ENCODE data around the gene MOGAT1.

MOGAT1 gene, protein sequence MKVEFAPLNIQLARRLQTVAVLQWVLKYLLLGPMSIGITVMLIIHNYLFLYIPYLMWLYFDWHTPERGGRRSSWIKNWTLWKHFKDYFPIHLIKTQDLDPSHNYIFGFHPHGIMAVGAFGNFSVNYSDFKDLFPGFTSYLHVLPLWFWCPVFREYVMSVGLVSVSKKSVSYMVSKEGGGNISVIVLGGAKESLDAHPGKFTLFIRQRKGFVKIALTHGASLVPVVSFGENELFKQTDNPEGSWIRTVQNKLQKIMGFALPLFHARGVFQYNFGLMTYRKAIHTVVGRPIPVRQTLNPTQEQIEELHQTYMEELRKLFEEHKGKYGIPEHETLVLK

GRCh38 chr2:222671259-222672067, at the start of gene MOGAT1:
MOGAT1 (plus strand) TSS chr2:222671658; CDS start chr2:222671786, 128 bp downstream.
- ChIA-PET POLR2A (no interaction called here), CTCF (no interaction called here)
- H3K36me3 ChIP-seq (ENCODE audit: control insufficient read depth in 2 of 2, insufficient read depth in 1 of 2, low read length in 2 of 2) = no peaks in the 10 kb centered on the region
- H3K27ac ChIP-seq (ENCODE audit: extremely low read depth, low read depth, low read length) = no peak within 1 kb of the TSS
- H3K9me3 ChIP-seq (ENCODE audit: control insufficient read depth, insufficient read depth, low read depth, low read length) = no peaks in the 10 kb centered on the region
- H3K4me3 ChIP-seq (ENCODE audit: low read depth, low read length) = no peak within 1 kb of the TSS
- TF ChIP-seq YY1 (tag by site-specific recombination; IDR thresholded peaks at IDR 0.05) (no peak), ZNF747 (tag by site-specific recombination; IDR thresholded peaks at IDR 0.05) (no peak), ZNF350 (tag by site-specific recombination; IDR thresholded peaks at IDR 0.05) (no peak), ZNF132 (tag by site-specific recombination; IDR thresholded peaks at IDR 0.05; ENCODE audit: borderline replicate concordance) (no peak), ZNF596 (tag by site-specific recombination; IDR thresholded peaks at IDR 0.05) (no peak), ZNF548 (tag by site-specific recombination; IDR thresholded peaks at IDR 0.05) (no peak), FEZF1 (tag by site-specific recombination; IDR thresholded peaks at IDR 0.05) (no peak), ZBTB49 (tag by site-specific recombination; IDR thresholded peaks at IDR 0.05; ENCODE audit: low read depth) (no peak)
- TF ChIP-seq, protein P1, sequence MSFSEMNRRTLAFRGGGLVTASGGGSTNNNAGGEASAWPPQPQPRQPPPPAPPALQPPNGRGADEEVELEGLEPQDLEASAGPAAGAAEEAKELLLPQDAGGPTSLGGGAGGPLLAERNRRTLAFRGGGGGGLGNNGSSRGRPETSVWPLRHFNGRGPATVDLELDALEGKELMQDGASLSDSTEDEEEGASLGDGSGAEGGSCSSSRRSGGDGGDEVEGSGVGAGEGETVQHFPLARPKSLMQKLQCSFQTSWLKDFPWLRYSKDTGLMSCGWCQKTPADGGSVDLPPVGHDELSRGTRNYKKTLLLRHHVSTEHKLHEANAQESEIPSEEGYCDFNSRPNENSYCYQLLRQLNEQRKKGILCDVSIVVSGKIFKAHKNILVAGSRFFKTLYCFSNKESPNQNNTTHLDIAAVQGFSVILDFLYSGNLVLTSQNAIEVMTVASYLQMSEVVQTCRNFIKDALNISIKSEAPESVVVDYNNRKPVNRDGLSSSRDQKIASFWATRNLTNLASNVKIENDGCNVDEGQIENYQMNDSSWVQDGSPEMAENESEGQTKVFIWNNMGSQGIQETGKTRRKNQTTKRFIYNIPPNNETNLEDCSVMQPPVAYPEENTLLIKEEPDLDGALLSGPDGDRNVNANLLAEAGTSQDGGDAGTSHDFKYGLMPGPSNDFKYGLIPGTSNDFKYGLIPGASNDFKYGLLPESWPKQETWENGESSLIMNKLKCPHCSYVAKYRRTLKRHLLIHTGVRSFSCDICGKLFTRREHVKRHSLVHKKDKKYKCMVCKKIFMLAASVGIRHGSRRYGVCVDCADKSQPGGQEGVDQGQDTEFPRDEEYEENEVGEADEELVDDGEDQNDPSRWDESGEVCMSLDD (tag by site-specific recombination; IDR thresholded peaks at IDR 0.05) = no peak
- TF ChIP-seq, protein P2, sequence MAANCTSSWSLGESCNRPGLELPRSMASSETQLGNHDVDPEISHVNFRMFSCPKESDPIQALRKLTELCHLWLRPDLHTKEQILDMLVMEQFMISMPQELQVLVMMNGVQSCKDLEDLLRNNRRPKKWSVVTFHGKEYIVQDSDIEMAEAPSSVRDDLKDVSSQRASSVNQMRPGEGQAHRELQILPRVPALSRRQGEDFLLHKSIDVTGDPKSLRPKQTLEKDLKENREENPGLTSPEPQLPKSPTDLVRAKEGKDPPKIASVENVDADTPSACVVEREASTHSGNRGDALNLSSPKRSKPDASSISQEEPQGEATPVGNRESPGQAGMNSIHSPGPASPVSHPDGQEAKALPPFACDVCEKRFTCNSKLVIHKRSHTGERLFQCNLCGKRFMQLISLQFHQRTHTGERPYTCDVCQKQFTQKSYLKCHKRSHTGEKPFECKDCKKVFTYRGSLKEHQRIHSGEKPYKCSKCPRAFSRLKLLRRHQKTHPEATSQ (tag by site-specific recombination; IDR thresholded peaks at IDR 0.05) = no peak
- TF ChIP-seq, protein P3, sequence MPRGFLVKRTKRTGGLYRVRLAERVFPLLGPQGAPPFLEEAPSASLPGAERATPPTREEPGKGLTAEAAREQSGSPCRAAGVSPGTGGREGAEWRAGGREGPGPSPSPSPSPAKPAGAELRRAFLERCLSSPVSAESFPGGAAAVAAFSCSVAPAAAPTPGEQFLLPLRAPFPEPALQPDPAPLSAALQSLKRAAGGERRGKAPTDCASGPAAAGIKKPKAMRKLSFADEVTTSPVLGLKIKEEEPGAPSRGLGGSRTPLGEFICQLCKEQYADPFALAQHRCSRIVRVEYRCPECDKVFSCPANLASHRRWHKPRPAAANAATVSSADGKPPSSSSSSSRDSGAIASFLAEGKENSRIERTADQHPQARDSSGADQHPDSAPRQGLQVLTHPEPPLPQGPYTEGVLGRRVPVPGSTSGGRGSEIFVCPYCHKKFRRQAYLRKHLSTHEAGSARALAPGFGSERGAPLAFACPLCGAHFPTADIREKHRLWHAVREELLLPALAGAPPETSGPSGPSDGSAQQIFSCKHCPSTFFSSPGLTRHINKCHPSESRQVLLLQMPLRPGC (tag by site-specific recombination; IDR thresholded peaks at IDR 0.05) = no peak
- no peaks in the 10 kb centered on the region for H3K4me1 ChIP-seq (ENCODE audit: control insufficient read depth, insufficient read depth, low read length)

GRCh38 chr2:222621893-222622292, 49.6 kb upstream of the MOGAT1 start:
- TF ChIP-seq, protein P4, sequence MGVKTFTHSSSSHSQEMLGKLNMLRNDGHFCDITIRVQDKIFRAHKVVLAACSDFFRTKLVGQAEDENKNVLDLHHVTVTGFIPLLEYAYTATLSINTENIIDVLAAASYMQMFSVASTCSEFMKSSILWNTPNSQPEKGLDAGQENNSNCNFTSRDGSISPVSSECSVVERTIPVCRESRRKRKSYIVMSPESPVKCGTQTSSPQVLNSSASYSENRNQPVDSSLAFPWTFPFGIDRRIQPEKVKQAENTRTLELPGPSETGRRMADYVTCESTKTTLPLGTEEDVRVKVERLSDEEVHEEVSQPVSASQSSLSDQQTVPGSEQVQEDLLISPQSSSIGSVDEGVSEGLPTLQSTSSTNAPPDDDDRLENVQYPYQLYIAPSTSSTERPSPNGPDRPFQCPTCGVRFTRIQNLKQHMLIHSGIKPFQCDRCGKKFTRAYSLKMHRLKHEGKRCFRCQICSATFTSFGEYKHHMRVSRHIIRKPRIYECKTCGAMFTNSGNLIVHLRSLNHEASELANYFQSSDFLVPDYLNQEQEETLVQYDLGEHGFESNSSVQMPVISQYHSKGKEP (tag by site-specific recombination; IDR thresholded peaks at IDR 0.05) = no peak
- no peak for TF ChIP-seq ZNF660 (tag by site-specific recombination; IDR thresholded peaks at IDR 0.05)
- TF ChIP-seq SCRT1 (tag by site-specific recombination; IDR thresholded peaks at IDR 0.05; ENCODE audit: borderline replicate concordance) = no peak
- TF ChIP-seq ZXDB (tag by site-specific recombination; IDR thresholded peaks at IDR 0.05) = no peak
- TF ChIP-seq ZNF121 (tag by site-specific recombination; IDR thresholded peaks at IDR 0.05) = no peak
- no peak for TF ChIP-seq ZFP37 (tag by site-specific recombination; IDR thresholded peaks at IDR 0.05)
- no peak for TF ChIP-seq MZF1 (tag by site-specific recombination; IDR thresholded peaks at IDR 0.05; ENCODE audit: borderline replicate concordance)
- TF ChIP-seq ZFHX2 (tag by site-specific recombination; conservative IDR thresholded peaks at IDR 0.05) = no peak
- no peak for TF ChIP-seq ZNF133 (tag by site-specific recombination; IDR thresholded peaks at IDR 0.05)
- no peak overlapping the region for H3K4me3 ChIP-seq (ENCODE audit: low read depth, low read length)
- ChIA-PET POLR2A (no interaction called here), CTCF (no interaction called here)
- no peak overlapping the region for H3K27ac ChIP-seq (ENCODE audit: extremely low read depth, low read depth, low read length)
- no peaks in the 10 kb centered on the region for H3K9me3 ChIP-seq (ENCODE audit: control insufficient read depth, insufficient read depth, low read depth, low read length)
- no peaks in the 10 kb centered on the region for H3K4me1 ChIP-seq (ENCODE audit: control insufficient read depth, insufficient read depth, low read length)
- peaks cover 54 to 78% of the 10 kb centered on the region in 2 experiments for H3K36me3 ChIP-seq (ENCODE audit: control insufficient read depth in 2 of 2, insufficient read depth in 1 of 2, low read length in 2 of 2)

All from HEK293 (cell line).